ENCODE data around the gene BATF2.
"Not testable (repeated sequence)": the region's sequence is repeated elsewhere in the genome, so short reads cannot be mapped to it uniquely, and the experiment has no call there.

Gene BATF2

DNA sequence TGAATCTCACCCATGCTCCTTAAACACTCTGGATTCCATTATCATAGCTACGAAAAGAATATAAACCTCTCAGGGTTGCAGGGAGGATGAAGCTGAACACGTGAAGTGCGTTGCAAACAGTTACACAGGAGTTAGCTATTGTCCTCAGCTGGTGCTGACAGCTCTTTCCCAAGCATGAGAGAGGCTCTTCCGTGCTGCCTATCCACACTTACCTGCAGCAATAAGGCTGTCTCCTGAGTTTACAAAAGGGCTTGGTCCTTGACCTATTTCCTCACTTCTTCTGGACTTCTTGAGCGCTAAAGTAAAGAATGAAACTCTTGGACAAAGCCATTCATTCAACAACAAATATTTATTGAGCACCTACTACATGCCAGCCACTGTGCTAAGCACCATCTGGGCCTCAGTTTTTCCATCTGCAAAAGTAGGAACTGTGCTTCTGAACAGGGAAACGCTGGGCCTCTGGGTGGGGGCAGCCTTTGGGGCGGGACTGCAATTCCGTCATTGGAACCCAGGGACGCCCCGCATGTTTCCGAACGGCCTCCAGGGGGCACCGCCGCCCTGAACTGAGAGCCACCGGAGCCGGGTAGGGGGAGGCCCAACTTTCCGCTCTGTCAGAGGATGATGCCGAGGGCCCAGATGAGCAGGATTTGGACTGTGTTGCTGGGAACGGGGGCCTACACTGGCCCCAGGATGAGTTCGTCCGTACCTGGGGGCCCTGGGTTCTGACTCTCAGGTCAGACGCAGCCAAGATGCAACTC lies 16.5 kb upstream of the BATF2 start:
- DNase-seq: peak; percentile 79 to 84

GRCh38 chr11:65008873-65009272 lies 12.1 kb upstream of the BATF2 start:
- no peak for DNase-seq

DNA sequence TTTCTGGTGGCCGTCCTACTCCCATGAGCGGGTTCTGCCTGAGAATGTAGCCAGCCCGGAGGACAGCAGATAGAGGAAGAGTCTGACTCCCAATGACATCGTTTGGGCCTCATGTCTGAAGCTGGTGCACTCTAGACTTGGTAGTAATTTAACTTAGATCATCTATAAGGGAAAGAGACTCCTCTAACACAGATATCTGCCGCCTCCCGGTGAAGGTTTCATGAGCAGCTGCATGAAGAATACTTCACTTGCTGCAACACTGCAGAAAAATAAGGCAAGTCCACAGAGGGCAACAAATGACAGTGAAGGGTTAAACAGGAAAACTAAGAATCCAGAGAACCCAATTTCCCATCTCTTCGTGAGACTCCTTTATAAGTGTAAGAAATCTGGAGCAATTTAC lies 11.2 kb upstream of the BATF2 start:
- DNase-seq: no peak

- not testable (repeated sequence) for DNase-seq
Observed at GRCh38 chr11:65003968-65004367, 7.2 kb upstream of the BATF2 start.

DNA sequence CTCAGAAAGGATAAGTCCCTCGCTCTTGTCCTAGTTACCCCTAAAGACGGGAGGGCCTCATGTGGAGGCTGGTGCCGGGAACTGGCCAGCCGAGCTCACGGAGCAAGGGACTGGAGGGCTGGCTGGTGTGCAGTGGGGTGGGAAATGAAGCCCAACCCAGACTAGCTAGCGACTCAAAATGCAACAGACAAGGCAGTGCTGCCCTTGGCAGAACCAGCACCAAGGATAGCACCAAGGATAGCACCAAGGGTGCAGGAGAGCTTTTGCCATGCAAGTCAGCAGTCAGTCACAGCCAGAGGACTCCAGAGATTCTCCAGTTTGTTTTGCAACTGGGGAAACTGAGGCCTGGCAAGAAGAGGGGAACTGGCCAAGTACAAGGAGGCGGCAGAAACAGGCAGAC lies 6.5 kb upstream of the BATF2 start:
- no peak for DNase-seq

GRCh38 chr11:65002706-65003105 lies 5.9 kb upstream of the BATF2 start:
- no peak for DNase-seq

GRCh38 chr11:64999478-64999877 lies 2.7 kb upstream of the BATF2 start:
- DNase-seq: no peak

DNA sequence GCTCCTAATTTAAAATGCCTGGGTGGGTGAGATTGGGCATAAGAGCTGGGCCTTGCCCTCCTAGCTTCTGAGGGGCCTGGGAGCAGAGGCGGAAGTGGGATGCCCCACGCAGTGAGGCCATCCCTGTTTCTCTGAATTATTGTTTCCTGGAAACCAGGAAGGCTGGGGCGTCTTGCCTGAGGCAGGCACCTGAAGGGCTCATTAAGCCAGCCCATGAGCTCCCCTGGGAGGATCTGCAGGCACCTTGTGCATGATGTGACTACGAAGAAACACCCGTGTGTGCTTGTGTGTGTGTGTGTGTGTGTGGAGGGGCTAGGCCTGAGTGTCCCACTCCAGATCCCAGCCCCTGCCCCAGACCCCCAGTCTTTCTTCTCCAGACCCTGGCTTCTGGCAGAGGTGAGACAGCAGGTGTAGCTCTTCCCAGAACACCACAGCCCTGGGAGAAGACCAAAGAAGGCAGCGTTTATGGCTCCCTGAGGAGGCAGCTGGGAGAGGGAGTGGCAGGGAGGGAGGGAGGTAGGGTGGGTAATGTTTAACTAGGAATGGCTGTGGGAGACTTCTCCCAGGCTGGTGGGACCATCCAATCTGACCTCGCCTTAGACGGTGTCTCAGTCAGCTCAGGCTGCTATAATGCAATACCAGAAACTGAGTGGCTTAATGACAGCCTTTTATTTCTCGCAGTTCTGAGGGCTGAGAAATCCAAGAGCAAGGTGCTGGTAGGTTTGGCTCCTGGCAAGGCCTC lies 2.1 kb upstream of the BATF2 start:
- no peak for DNase-seq

- DNase-seq: no peak
Observed at GRCh38 chr11:64998141-64998540, 1.4 kb upstream of the BATF2 start.

DNA sequence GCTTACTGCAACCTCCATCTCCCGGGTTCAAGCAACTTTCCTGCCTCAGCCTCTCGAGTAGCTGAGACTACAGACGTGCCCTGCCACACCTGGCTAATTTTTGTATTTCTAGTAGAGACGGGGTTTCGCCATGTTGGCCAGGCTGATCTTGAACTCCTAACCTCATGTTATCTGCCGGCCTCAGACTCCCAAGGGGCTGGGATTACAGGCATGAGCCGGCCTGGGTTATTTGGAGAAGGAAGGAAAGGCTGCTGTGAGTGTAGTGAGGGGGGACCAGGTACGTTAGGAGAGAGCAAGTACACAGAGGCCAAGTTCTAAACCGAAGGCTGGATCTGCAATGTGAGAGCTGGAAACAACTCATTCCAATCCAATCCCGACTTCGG lies 453 bp downstream of the BATF2 start:
- DNase-seq: no peak

GRCh38 chr11:64994318-64994717 lies 2.5 kb downstream of the BATF2 start:
- no peak for DNase-seq

- peak; percentile 24 to 28 for DNase-seq
Observed at GRCh38 chr11:64990222-64990923, 6.4 kb downstream of the BATF2 start.

DNA sequence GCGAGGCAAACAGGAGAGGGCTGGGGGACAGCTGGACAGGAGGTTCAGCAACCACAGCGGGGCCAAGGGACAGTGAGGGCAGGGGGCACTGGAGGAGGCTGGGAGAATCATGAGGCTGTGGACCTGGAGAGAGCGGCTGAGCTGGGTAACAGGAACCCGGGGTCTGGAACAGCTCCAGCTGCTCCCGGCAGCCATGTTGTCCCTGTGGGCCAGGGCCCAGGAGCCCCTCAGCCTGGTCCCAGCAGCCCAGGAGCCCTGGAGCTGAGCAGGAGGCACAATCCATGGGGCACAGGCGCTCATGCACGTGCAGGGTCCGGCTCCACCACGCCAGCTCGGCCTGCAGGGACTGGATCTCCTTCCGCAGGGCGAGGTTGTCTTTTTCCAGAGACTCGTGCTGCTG lies 7.4 kb downstream of the BATF2 start:
- no peak for DNase-seq

DNA sequence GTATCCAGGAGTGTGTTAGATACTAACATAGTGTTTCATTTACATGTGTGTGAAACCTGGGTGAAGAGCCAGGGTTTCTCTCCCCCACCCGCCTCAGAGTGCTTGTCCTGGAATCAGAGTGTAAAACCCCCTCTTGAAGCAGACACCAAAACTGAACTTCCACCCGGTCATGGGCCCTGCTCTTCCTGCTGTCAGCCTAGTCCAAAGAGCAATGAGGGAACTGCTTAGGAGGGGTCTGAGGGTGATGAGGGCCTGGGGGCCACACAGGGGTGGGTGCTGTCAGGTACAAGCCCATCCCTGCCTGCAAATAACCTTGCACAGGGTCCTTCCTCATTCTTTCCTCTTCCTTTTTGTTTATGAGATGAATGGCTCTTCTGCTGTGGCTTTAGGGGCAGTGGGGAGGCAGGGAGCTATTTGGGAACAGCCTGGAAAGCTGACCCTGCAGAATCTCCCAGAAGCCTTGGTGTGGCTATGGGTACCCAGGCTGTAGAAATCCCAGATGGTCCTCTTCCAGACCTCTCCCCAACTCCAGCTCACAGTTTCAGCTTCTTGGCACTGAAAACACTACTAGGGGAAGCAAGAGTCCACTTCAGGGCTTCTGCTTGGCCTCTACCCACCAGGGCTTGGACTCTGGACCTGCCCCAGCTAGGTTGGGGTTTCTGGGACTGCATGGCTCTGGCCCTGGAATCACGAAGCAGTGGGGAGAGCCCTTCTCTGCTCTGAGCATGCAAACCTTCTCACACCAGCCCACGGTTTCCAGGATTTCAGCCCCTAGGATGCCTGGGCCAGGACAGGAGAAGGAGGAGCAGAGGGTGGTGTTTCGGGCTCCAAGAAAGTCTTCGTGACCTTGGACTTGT lies 8.5 kb downstream of the BATF2 start:
- no peak for DNase-seq

DNA sequence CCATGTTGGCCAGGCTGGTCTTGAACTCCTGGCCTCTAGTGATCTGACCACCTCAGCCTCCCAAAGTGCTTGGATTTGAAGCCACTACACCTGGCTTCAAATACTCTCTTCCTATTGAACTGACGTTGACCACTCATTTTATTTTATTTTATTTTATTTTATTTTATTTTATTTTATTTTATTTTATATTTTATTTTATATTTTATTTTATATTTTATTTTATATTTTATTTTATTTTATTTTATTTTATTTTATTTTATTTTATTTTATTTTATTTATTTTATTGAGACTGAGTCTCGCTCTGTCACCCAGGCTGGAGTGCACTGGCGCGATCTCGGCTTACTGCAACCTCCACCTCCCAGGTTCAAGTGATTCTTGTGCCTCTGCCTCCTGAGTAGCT lies 13.4 kb downstream of the BATF2 start:
- DNase-seq: not testable (repeated sequence)

GRCh38 chr11:64976651-64977050 lies 20.1 kb downstream of the BATF2 start:
- DNase-seq: no peak

DNA sequence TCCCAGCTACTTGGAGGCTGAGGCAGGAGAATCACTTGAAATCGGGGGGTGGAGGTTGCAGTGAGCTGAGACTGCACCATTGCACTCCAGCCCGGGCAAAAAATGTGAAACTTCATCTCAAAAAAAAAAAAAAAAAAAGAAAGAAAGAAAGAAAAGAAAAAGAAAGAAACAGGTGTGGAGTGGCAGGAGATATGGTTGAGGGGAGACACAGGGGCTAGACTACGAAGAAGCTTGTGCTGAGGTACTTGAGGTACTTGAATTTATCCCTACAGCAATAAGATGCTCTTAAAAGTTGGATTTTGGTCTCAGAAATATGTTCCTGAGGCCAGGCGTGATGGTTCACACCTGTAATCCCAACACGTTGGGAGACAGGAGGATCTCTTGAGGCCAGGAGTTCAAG lies 22.6 kb downstream of the BATF2 start:
- no peak for DNase-seq

DNA sequence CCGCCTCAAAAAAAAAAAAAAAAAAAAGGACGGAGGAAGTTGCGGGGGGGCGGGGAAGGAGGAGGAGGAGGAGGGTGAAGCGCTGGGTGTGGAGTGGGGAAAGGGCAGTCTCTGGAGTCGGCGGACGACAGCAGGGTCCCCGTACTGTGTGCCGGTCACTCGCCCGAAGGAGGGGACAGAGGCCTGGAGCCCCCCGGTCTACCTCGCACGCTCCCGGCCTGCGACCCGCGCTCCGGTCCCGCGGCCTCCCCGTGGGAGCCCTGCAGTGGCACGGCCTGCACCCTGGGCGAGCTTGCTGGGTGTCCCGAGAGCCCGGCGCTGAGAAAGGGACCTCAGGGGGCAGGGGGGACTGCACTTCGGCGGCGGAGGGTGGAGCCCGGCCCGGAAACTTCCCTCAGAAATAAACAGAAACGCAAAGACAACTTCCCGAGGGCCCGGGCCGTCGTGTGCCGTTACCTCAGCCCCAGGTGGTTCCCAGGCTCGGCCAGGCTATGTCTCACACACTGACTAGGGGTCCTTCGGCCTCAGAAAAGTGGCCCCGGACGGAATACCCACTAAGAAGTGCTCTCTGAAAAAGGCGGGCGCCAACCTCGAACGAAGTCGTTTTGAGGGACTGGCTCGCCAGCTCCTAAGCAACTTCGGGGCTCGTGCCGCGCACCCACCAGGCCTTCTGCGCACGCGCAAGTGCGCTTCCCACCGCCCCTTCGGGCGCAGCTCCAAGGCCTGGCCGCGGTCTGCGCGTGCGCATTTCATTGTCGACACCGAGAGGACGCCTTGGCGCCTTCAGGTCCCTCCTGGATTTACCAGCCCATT lies 25.1 kb downstream of the BATF2 start, which contains the start of gene MAJIN:
Gene MAJIN, minus strand, starts transcription at position 688 of the 813 bp plus-strand sequence. CDS start 12,703 bp downstream, outside the sequence.
- DNase-seq: no peak

DNA sequence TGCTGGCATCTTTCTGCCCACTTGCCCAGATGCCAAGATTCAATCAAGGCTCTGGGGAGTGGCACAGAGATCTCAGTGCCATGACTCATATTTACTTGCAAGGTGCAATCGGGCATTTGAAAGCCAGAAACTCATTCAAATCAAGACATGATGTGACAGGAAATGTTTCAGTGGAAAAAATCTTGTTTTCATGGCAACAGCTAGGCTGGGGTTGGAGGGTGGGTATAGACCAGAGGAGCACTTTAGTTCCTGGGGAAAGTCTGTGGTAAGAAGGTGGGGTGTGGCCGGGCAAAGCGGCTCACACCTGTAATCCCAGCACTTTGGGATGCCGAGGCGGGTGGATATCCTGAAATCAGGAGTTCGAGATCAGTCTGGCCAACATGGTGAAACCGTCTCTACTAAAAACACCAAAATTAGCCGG lies 26.0 kb downstream of the BATF2 start:
- DNase-seq: no peak

DNA sequence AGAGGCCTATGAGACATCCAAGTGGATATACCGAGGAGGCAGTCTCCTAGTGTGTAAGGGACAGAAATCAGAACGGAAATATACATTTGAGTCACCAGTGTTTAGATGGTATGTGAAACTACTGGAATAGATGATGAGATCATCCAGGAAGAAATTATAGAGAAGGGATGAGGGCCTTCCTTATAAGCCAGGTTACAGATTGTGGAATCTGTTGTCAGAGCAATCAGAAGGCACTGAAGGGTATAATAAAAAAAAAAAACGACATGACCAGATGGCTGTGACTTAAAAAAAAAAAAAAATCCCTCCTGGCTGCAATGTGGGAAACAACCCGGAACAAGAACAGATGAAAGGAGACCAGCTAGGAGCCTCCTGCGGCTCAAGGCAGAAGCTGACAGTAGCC lies 27.6 kb downstream of the BATF2 start:
- DNase-seq: no peak

- DNase-seq: no peak
Observed at GRCh38 chr11:64967375-64967774, 29.4 kb downstream of the BATF2 start.

- DNase-seq: no peak
Observed at GRCh38 chr11:64963072-64963631, 33.6 kb downstream of the BATF2 start.
